Measurements from ENCODE around the gene SLC1A7. TPM values are rescaled to one million over a fixed set of nuclear protein-coding genes. Genes with fewer than 3 reads are reported as not detected.

Gene SLC1A7
- total RNA-seq, 1 experiment from 2014 or later, result 0.31 TPM

DNA sequence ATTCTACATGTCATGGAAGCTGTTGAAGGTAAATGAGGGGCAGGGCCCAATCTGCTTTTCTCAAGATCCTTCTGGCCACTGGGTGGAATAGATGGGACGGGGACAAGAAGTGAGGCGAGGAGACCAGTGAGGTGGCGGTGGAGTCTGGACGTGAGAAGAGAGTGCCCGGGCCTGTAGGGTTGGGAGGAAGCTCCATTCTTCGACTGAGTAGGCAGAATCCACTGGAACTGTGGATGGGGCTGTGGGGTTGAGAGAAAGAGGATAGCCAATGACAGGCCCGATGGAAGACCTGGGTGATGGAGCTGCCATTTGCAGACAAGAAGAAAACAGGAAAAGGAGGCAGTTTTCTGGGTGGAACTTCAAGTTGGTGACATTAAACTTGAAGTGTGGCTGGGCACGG, 10.3 kb downstream of the SLC1A7 start:
- H3K27ac ChIP-seq (ENCODE audit: low read length), result no peak overlapping the region
- H3K27me3 ChIP-seq (ENCODE audit: control insufficient read depth, insufficient read depth, low read length), result no peaks in the 10 kb centered on the region
- ChIA-PET POLR2A (no interaction called here), CTCF (no interaction called here)
- no peak for TF ChIP-seq SIN3A (IDR thresholded peaks at IDR 0.05; ENCODE audit: borderline replicate concordance, insufficient read depth, low read depth, low read length)
- TF ChIP-seq POLR2AphosphoS5 (IDR thresholded peaks at IDR 0.05; ENCODE audit: low read depth, low read length), result no peak
- TF ChIP-seq, protein P1, sequence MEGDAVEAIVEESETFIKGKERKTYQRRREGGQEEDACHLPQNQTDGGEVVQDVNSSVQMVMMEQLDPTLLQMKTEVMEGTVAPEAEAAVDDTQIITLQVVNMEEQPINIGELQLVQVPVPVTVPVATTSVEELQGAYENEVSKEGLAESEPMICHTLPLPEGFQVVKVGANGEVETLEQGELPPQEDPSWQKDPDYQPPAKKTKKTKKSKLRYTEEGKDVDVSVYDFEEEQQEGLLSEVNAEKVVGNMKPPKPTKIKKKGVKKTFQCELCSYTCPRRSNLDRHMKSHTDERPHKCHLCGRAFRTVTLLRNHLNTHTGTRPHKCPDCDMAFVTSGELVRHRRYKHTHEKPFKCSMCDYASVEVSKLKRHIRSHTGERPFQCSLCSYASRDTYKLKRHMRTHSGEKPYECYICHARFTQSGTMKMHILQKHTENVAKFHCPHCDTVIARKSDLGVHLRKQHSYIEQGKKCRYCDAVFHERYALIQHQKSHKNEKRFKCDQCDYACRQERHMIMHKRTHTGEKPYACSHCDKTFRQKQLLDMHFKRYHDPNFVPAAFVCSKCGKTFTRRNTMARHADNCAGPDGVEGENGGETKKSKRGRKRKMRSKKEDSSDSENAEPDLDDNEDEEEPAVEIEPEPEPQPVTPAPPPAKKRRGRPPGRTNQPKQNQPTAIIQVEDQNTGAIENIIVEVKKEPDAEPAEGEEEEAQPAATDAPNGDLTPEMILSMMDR (IDR thresholded peaks at IDR 0.05), result no peak
- TF ChIP-seq TCF7L2 (IDR thresholded peaks at IDR 0.05; ENCODE audit: low read depth, low read length), result no peak
- TF ChIP-seq, protein P2, sequence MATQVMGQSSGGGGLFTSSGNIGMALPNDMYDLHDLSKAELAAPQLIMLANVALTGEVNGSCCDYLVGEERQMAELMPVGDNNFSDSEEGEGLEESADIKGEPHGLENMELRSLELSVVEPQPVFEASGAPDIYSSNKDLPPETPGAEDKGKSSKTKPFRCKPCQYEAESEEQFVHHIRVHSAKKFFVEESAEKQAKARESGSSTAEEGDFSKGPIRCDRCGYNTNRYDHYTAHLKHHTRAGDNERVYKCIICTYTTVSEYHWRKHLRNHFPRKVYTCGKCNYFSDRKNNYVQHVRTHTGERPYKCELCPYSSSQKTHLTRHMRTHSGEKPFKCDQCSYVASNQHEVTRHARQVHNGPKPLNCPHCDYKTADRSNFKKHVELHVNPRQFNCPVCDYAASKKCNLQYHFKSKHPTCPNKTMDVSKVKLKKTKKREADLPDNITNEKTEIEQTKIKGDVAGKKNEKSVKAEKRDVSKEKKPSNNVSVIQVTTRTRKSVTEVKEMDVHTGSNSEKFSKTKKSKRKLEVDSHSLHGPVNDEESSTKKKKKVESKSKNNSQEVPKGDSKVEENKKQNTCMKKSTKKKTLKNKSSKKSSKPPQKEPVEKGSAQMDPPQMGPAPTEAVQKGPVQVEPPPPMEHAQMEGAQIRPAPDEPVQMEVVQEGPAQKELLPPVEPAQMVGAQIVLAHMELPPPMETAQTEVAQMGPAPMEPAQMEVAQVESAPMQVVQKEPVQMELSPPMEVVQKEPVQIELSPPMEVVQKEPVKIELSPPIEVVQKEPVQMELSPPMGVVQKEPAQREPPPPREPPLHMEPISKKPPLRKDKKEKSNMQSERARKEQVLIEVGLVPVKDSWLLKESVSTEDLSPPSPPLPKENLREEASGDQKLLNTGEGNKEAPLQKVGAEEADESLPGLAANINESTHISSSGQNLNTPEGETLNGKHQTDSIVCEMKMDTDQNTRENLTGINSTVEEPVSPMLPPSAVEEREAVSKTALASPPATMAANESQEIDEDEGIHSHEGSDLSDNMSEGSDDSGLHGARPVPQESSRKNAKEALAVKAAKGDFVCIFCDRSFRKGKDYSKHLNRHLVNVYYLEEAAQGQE (IDR thresholded peaks at IDR 0.05; ENCODE audit: insufficient read depth in 1 of 2, low read depth in 2 of 2, low read length in 1 of 2), result no peak
- intact Hi-C loops (cut with micrococcal nuclease; ENCODE audit: unreplicated experiment) (no loop called here), in situ Hi-C loops (cut with HindIII; ENCODE audit: low pct_unique_long_range_greater_than_20kb, low sequenced_read_pairs) (no loop called here)
- DNase-seq (ENCODE audit: low read depth, low spot score) (no peak), ATAC-seq (no peak)
- no TSS peak for BruUV-seq (replicated peaks)
- no peaks in the 10 kb centered on the region for H3K36me3 ChIP-seq (ENCODE audit: control insufficient read depth, insufficient read depth, low read length)
- peaks cover 8% of the 10 kb centered on the region; the same call in 1 of the 2 replicates for H3K4me1 ChIP-seq (ENCODE audit: control insufficient read depth, insufficient read depth, low read length)
- H3K9me3 ChIP-seq (ENCODE audit: control insufficient read depth, insufficient read depth, low read depth, low read length), result no peaks in the 10 kb centered on the region
- no peak overlapping the region for H3K4me3 ChIP-seq (ENCODE audit: low read depth in 2 of 2, low read length in 2 of 2)

- Histone ChIP-seq H3K27me3 (ENCODE audit: control insufficient read depth, insufficient read depth, low read length) (no peaks in the 10 kb centered on the region), H3K27ac (ENCODE audit: low read length) (no peak overlapping the region), H3K9me3 (ENCODE audit: control insufficient read depth, insufficient read depth, low read depth, low read length) (no peaks in the 10 kb centered on the region), H3K4me3 (ENCODE audit: low read depth in 2 of 2, low read length in 2 of 2) (no peak overlapping the region), H3K4me1 (ENCODE audit: control insufficient read depth, insufficient read depth, low read length) (peaks cover 8% of the 10 kb centered on the region; the same call in 1 of the 2 replicates), H3K36me3 (ENCODE audit: control insufficient read depth, insufficient read depth, low read length) (no peaks in the 10 kb centered on the region)
- intact Hi-C loops (cut with micrococcal nuclease; ENCODE audit: unreplicated experiment) (no loop called here), in situ Hi-C loops (cut with HindIII; ENCODE audit: low pct_unique_long_range_greater_than_20kb, low sequenced_read_pairs) (no loop called here)
- TF ChIP-seq, protein P2 (IDR thresholded peaks at IDR 0.05; ENCODE audit: insufficient read depth in 1 of 2, low read depth in 2 of 2, low read length in 1 of 2), result no peak
- no peak for TF ChIP-seq TCF7L2 (IDR thresholded peaks at IDR 0.05; ENCODE audit: low read depth, low read length)
- DNase-seq (ENCODE audit: low read depth, low spot score) (no peak), ATAC-seq (no peak)
- no TSS peak for BruUV-seq (replicated peaks)
- ChIA-PET CTCF (no interaction called here), POLR2A (no interaction called here)
Measured at GRCh38 chr1:53131590-53131938, 10.9 kb downstream of the SLC1A7 start.
